NCI-H460 (cell line): ENCODE measurements around the gene COQ4. TPM values are rescaled to one million over a fixed set of nuclear protein-coding genes. Genes with fewer than 3 reads are reported as not detected.

Experiments used
- DNase-seq: peaks from one replicate; pipeline ENCODE4 v3.0.0-alpha.2; 2016; ENCODE audit warnings: low read depth; ENCODE audit errors: extremely low read depth
- total RNA-seq: library from RNA; depleted of rRNA; stranded (reverse); fragments of >200 nt; shearing (Covaris generic); gene quantifications from 2 replicates; pipeline ENCODE4 v1.2.3, GENCODE V29; 2014

The COQ4 gene
- total RNA-seq, 1 experiment from 2014 or later: 48.8 TPM

GRCh38 chr9:128339761-128340690, 17.4 kb downstream of the COQ4 start, which contains the start of gene SLC27A4:
Gene SLC27A4, plus strand, starts transcription at chr9:128340527. Its CDS starts 2,606 bp downstream, at chr9:128343133.
- DNase-seq: peak; percentile 80

- DNase-seq: no peak
These were observed 18.2 kb downstream of the COQ4 start for GRCh38 chr9:128340691-128341434.

- peak; percentile 78 for DNase-seq
These were observed 18.8 kb downstream of the COQ4 start for GRCh38 chr9:128341435-128341849.

GRCh38 chr9:128342971-128343680, 20.5 kb downstream of the COQ4 start:
- DNase-seq: no peak

DNA sequence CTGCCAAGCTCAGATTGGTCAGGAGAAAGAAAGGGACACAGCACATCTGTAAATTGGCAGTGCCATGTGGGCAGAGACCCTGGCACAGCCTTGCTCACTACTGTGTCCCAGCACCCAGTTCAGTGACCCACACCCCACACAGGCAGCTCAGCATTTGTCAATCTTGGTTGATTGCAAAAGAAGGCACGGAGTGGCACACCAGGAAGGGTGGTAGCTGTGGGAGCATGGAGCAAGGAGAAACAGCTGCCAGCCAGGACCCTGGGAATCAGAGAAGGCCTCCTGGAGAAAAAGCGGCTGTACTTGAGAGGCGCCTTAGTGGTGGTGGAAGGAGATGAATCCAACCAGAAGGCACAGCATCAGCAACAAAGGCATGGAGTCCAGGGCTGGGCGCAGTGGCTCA, 21.2 kb downstream of the COQ4 start:
- no peak for DNase-seq

DNA sequence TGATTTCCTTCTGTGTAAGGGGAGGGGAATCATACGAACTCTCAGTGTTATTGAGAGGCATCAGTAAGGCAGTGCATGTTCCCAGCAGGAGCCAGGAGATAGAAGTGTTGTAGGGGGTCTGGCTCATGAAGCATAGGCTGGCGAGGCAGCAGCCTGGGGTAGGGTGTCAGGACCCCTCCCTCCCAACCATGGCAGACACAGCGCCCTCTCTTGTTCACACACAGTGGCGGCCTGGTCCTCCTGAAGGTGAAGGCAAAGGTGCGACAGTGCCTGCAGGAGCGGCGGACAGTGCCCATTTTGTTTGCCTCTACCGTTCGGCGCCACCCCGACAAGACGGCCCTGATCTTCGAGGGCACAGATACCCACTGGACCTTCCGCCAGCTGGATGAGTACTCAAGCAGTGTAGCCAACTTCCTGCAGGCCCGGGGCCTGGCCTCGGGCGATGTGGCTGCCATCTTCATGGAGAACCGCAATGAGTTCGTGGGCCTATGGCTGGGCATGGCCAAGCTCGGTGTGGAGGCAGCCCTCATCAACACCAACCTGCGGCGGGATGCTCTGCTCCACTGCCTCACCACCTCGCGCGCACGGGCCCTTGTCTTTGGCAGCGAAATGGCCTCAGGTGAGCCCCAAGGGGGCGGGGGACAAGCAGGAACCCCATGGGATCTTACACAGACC, 22.4 kb downstream of the COQ4 start:
- no peak for DNase-seq

DNA sequence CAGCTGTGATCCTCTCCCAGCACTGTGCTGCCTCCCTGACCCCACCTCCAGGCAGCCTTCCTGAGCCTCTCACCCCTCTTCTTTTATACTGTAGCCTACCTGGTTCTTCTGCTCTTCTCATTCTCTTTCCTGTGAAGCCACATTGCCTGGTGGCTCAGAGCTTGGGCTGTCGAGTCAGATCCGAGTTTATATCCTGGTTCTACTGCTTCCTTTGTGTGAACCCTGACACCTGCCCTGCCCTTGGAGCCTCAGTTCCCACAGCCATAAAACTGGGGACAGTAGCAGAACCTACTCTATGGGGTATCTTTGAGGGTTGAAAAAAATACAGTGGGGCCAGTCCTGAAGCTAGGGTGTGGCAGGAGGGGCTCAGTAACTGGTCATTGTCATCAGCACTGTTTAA, 26.5 kb downstream of the COQ4 start:
- DNase-seq: no peak

DNA sequence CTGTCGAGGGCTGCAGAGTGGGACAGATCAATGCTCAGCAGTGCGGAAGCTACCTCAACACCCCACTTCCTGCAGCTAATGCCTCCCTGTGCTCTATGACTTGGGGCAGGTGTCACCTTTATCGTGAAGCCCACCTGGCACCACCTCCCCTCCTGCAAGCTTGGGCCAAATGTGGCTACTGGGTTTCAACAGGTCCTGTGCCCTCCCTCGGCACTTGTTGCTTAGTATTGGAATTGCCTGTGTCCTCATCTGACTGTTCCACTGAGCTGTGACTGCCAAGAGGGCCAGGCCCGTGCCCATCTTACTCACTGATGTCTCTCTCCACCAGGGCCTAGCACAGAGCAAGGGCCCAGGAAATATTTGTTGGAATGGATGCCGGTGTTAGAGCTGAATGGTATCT, 27.1 kb downstream of the COQ4 start:
- DNase-seq: no peak

DNA sequence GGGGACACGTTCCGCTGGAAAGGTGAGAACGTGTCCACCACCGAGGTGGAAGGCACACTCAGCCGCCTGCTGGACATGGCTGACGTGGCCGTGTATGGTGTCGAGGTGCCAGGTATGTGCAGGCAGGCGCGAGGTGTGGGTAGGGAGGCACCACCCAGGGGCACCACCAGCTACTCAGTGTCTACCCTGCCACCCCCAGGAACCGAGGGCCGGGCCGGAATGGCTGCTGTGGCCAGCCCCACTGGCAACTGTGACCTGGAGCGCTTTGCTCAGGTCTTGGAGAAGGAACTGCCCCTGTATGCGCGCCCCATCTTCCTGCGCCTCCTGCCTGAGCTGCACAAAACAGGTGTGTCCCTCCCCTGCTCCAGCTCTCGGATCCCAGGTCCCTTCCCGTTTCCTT, 32.8 kb downstream of the COQ4 start:
- DNase-seq: no peak

DNA sequence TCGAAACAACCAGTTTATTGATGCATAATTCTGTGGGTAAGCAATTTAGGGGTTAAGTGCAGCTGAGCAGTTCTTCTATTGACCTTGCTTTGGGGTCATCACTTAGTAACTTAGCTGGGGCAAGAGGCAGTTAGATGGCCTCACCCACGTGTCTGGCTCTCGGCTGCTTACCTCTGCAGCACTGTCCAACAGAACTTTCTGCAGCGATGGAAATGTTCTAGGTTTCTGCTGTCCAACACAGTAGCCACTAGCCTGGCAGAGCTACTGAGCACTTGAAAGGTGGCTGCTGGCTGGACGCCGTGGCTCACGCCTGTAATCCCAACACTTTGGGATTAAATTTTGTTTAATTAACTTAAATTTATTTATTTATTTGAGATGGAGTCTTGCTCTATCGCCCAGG, 35.5 kb downstream of the COQ4 start:
- no peak for DNase-seq

GRCh38 chr9:128358861-128359260, 36.2 kb downstream of the COQ4 start:
- DNase-seq: no peak

- DNase-seq: no peak
These were observed 38.2 kb downstream of the COQ4 start for GRCh38 chr9:128360826-128361225.

GRCh38 chr9:128361296-128361985, 38.8 kb downstream of the COQ4 start:
- DNase-seq: no peak

GRCh38 chr9:128361986-128362646, 39.5 kb downstream of the COQ4 start:
- peak; percentile 75 for DNase-seq

- no peak for DNase-seq
These were observed 40.1 kb downstream of the COQ4 start for GRCh38 chr9:128362774-128363173.

GRCh38 chr9:128365525-128365924, 42.9 kb downstream of the COQ4 start:
- DNase-seq: no peak

DNA sequence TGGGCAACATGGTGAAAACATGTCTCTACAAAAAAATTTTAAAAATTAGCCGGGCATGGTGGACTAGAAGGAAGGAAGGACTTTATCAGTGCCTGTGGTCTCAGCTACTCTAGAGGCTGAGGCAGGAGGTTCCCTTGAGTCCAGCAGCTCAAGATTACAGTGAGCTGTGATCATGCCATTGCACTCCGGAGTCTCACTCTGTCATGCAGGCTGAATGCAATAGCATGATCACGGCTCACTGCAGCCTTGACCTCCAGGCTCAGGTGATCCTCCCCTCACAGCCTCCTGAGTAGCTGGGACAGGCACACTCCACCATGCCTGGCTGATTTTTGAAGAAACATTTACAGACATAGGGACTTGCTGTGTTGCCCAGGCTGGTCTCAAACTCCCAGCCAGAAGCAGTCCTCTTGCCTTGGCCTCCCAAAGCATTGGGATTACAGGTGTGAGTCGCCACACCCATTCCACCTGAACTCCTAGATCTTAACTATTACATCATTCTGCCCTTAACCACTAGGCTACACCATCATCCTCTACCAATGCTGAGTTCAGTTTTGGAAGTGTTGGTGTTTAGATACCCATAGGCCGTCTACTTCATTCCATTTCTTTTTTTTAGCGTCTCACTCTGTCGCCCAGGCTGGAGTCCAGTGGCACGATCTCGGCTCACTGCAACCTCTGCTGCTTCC, 46.5 kb downstream of the COQ4 start:
- no peak for DNase-seq

GRCh38 chr9:128370367-128370751, 47.7 kb downstream of the COQ4 start:
- DNase-seq: no peak
